Measurements from ENCODE around the gene CALN1. TPM values are rescaled to one million over a fixed set of nuclear protein-coding genes. Genes with fewer than 3 reads are reported as not detected.
A peak's percentile ranks its signal among the peaks of the same experiment; 100 is the strongest.
"Not testable (repeated sequence)": the region's sequence is repeated elsewhere in the genome, so short reads cannot be mapped to it uniquely, and the experiment has no call there.

CALN1 gene
- total RNA-seq, 2 donors from 2014 or later: 1.1 to 1.2 TPM

DNA sequence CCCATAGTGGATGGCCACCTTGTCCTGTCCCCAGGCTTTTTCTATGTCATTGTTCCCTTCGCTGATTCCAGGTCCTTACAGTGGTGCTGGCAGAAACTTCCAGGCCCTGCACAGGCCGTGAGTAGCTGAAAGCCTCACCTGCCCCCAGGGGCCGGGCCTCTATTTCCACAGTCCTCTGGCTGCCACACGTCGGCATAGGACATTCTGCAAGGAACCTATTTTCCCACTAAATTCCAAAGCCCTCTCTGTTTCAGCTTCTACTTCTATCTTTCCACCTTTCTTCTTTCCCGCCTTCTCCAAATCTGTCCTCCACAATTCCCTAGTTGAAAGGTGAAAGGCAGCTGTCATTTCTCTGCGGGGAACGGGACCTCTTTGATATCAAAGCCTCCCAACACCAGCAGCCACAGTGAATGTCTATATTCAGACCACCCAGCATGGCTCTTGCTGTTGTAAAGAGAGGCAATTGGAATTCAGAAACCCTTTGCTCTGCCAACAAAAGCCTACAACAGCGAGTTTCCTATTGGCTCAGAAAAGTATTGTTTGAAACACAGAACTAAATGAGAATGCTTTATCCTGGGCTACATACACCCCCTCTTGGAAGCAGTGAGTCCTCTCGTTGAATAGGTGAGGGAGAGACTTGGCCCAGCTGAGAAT is 672.5 kb downstream of the CALN1 start:
- no peaks in the 10 kb centered on the region for H3K36me3 ChIP-seq
- DNase-seq (ENCODE audit: low spot score): no peak
- 69% methylated on average over 10 of the region's 10 CpGs for WGBS
- no peaks in the 10 kb centered on the region for H3K9me3 ChIP-seq
- TF ChIP-seq POLR2AphosphoS5 (IDR thresholded peaks at IDR 0.05): no peak
- TF ChIP-seq POLR2A (IDR thresholded peaks at IDR 0.05): no peak
- TF ChIP-seq, protein P1, sequence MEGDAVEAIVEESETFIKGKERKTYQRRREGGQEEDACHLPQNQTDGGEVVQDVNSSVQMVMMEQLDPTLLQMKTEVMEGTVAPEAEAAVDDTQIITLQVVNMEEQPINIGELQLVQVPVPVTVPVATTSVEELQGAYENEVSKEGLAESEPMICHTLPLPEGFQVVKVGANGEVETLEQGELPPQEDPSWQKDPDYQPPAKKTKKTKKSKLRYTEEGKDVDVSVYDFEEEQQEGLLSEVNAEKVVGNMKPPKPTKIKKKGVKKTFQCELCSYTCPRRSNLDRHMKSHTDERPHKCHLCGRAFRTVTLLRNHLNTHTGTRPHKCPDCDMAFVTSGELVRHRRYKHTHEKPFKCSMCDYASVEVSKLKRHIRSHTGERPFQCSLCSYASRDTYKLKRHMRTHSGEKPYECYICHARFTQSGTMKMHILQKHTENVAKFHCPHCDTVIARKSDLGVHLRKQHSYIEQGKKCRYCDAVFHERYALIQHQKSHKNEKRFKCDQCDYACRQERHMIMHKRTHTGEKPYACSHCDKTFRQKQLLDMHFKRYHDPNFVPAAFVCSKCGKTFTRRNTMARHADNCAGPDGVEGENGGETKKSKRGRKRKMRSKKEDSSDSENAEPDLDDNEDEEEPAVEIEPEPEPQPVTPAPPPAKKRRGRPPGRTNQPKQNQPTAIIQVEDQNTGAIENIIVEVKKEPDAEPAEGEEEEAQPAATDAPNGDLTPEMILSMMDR (IDR thresholded peaks at IDR 0.05): no peak
- H3K4me1 ChIP-seq (replicated peaks): no peaks in the 10 kb centered on the region
- no peak overlapping the region for H3K27ac ChIP-seq
- H3K27me3 ChIP-seq (replicated peaks; ENCODE audit: insufficient read depth): no peaks in the 10 kb centered on the region
- H3K4me3 ChIP-seq: no peak overlapping the region
- intact Hi-C loops (cut with DNase I): loop anchor here (10.0 kb wide), 1 partner anchor 915 kb away; no protein-coding TSS in a partner anchor

DNA sequence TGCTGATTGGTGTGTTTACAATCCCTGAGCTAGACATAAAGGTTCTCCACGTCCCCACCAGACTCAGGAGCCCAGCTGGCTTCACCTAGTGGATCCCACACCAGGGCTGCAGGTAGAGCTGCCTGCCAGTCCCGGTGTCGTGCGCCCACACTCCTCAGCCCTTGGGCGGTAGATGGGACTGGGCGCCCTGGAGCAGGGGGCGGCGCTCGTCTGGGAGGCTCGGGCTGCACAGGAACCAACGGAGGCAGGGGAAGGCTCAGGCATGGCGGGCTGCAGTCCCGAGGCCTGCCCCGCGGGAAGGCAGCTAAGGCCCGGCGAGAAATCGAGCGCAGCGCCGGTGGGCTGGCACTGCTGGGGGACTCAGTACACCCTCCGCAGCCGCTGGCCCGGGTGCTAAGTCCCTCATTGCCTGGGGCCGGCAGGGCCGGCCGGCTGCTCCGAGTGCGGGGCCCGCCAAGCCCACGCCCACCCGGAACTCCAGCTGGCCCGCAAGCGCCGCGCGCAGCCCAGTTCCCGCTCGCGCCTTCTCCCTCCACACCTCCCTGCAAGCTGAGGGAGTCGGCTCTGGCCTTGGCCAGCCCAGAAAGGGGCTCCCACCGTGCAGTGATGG is 674.1 kb downstream of the CALN1 start:
- intact Hi-C loops (cut with DNase I): loop anchor here (10.0 kb wide), 1 partner anchor 913 kb away; no protein-coding TSS in a partner anchor
- H3K9me3 ChIP-seq; H3K4me1 ChIP-seq (replicated peaks); H3K27ac ChIP-seq; H3K27me3 ChIP-seq (replicated peaks; ENCODE audit: insufficient read depth); H3K36me3 ChIP-seq; H3K4me3 ChIP-seq; DNase-seq (ENCODE audit: low spot score): not testable (repeated sequence)
- 90% methylated on average over 29 of the region's 42 CpGs for WGBS

DNA sequence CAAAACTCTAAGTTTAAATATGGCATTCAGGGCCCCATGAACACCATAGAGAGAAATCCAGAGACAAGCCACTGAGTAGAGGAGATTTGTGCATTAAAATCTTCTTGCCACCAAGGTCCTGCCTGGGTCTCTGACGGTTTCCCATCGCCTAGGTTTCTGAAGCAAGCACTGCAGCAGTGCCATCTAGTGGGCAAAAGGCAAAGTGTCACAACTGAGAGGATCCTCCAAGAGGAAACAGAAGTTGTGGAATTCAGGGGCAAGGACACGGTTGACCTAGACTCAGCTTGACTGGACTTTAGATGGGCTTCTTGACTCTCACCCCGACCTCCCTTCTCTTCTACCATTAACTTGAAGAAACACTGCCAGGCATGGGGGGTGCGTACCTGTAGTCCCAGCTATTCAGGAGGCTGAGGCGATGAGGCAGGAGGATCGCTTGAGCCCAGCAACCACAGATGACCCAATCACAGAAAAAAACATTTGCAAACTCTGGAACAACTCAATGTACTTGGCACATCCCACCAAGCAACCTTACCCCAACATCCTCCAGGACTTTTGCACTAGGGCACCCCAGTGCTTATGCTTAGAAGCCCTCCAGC is 676.1 kb downstream of the CALN1 start:
- H3K4me3 ChIP-seq: no peak overlapping the region
- H3K27me3 ChIP-seq (replicated peaks; ENCODE audit: insufficient read depth): no peaks in the 10 kb centered on the region
- no peak overlapping the region for H3K27ac ChIP-seq
- no peaks in the 10 kb centered on the region for H3K9me3 ChIP-seq
- H3K4me1 ChIP-seq (replicated peaks): no peaks in the 10 kb centered on the region
- intact Hi-C loops (cut with DNase I): loop anchor here (1.0 to 10.0 kb wide), 2 partner anchors 879 to 911 kb away; no protein-coding TSS in a partner anchor
- WGBS: 40% methylated on average over 7 of the region's 7 CpGs
- H3K36me3 ChIP-seq: no peaks in the 10 kb centered on the region
- TF ChIP-seq POLR2AphosphoS5 (IDR thresholded peaks at IDR 0.05): no peak
- TF ChIP-seq, protein P1 (IDR thresholded peaks at IDR 0.05): peak; percentile 63 to 78 (median 72)
- peak; percentile 65 for DNase-seq (ENCODE audit: low spot score)

GRCh38 chr7:71733107-71733870 is 678.8 kb downstream of the CALN1 start:
- no peaks in the 10 kb centered on the region for H3K36me3 ChIP-seq
- H3K4me3 ChIP-seq: peak overlapping the region in 1 of 2 donors; percentile 23
- intact Hi-C loops (cut with DNase I): loop anchor here (2.0 to 10.0 kb wide), 4 partner anchors 491 to 908 kb away; partner anchors contain the start of gene GALNT17
- no peak overlapping the region for H3K27ac ChIP-seq
- H3K4me1 ChIP-seq (replicated peaks): no peaks in the 10 kb centered on the region
- peak; percentile 82 for DNase-seq (ENCODE audit: low spot score)
- H3K27me3 ChIP-seq (replicated peaks; ENCODE audit: insufficient read depth): no peaks in the 10 kb centered on the region
- no peaks in the 10 kb centered on the region for H3K9me3 ChIP-seq
- 9% methylated on average over 11 of the region's 29 CpGs for WGBS
- TF ChIP-seq POLR2A (IDR thresholded peaks at IDR 0.05) (no peak), POLR2AphosphoS5 (IDR thresholded peaks at IDR 0.05) (peak; percentile 12)
- TF ChIP-seq, protein P1 (IDR thresholded peaks at IDR 0.05): peak; percentile 84 to 92 (median 90)

- WGBS: 75% methylated on average over 9 of the region's 9 CpGs
- Histone ChIP-seq H3K36me3 (no peaks in the 10 kb centered on the region), H3K4me3 (no peak overlapping the region), H3K27me3 (replicated peaks; ENCODE audit: insufficient read depth) (no peaks in the 10 kb centered on the region), H3K4me1 (replicated peaks) (no peaks in the 10 kb centered on the region), H3K27ac (no peak overlapping the region), H3K9me3 (no peaks in the 10 kb centered on the region)
- no peak for DNase-seq (ENCODE audit: low spot score)
- TF ChIP-seq, protein P1 (IDR thresholded peaks at IDR 0.05): no peak
- TF ChIP-seq POLR2AphosphoS5 (IDR thresholded peaks at IDR 0.05): no peak
- intact Hi-C loops (cut with DNase I): loop anchor here (2.0 to 10.0 kb wide), 4 partner anchors 489 to 907 kb away; partner anchors contain the start of gene GALNT17
These were observed 680.4 kb downstream of the CALN1 start for GRCh38 chr7:71731740-71732139.

All from prostate gland (tissue), 2 donors.